ENCODE results near the gene ESCO1. TPM values are rescaled to one million over a fixed set of nuclear protein-coding genes. Genes with fewer than 3 reads are reported as not detected.
A peak's percentile ranks its signal among the peaks of the same experiment; 100 is the strongest.

The ESCO1 gene
- total RNA-seq, 1 donor from 2014 or later = 3.8 TPM

DNA sequence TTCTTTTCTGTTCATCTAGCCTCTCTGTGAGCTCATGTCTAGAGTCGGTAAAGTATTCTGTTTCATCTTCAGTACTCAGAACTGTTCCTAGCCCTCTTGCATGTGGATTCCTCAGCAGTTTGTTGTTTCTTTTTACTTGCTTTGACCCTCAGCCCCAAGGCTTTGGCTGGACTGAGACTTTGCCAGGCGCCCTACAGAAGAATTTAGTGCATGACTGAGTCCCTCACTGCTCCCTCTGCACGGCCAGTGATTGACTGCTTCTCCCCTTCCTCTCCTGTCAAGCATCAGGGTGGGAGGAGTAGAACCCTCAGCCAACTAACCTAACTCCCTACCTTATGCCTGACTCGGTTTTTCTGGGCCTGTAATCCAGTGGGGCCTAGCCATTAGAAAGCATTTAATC, 109.8 kb downstream of the ESCO1 start:
- intact Hi-C loops (cut with DNase I) = no loop called here
- DNase-seq (ENCODE audit: low spot score in 2 of 2) = no peak
- Histone ChIP-seq H3K4me1 (no peaks in the 10 kb centered on the region), H3K9me3 (no peaks in the 10 kb centered on the region), H3K4me3 (no peak overlapping the region), H3K27me3 (no peaks in the 10 kb centered on the region), H3K27ac (no peak overlapping the region), H3K36me3 (no peaks in the 10 kb centered on the region)
- TF ChIP-seq, protein P1, sequence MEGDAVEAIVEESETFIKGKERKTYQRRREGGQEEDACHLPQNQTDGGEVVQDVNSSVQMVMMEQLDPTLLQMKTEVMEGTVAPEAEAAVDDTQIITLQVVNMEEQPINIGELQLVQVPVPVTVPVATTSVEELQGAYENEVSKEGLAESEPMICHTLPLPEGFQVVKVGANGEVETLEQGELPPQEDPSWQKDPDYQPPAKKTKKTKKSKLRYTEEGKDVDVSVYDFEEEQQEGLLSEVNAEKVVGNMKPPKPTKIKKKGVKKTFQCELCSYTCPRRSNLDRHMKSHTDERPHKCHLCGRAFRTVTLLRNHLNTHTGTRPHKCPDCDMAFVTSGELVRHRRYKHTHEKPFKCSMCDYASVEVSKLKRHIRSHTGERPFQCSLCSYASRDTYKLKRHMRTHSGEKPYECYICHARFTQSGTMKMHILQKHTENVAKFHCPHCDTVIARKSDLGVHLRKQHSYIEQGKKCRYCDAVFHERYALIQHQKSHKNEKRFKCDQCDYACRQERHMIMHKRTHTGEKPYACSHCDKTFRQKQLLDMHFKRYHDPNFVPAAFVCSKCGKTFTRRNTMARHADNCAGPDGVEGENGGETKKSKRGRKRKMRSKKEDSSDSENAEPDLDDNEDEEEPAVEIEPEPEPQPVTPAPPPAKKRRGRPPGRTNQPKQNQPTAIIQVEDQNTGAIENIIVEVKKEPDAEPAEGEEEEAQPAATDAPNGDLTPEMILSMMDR (IDR thresholded peaks at IDR 0.05) = no peak

DNA sequence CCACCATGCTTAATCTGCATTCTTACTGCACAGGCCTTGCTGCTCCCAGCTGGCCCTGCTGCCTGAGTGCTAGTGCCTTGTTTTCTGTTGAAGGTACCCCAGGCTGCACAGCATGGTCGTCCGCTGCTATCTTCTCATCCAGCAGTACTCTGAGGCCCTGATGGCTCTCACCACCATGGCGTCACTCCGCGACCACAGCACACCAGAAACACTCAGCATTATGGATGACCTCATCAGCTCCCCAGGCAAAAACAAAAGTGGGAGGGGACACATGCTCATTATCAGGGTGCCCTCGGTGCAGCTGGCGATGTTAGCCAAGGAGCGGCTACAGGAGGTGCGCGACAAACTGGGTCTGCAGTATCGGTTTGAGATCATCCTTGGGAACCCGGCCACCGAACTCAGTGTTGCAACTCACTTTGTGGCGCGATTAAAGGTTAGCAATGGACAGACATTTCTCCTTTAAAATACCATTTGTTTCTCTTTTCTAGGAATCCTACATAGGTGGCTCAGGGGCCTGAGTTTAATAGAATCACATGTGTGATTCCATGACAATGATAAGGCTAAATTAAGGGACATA, 110.5 kb downstream of the ESCO1 start:
- Histone ChIP-seq H3K36me3 (no peaks in the 10 kb centered on the region), H3K4me1 (no peaks in the 10 kb centered on the region), H3K9me3 (no peaks in the 10 kb centered on the region), H3K27me3 (no peaks in the 10 kb centered on the region), H3K4me3 (no peak overlapping the region), H3K27ac (no peak overlapping the region)
- TF ChIP-seq, protein P1 (IDR thresholded peaks at IDR 0.05) = no peak
- intact Hi-C loops (cut with DNase I) = loop anchor here (5.0 kb wide), 2 partner anchors 112 to 362 kb away; partner anchors contain the start of gene ESCO1
- no peak for DNase-seq (ENCODE audit: low spot score in 2 of 2)

DNA sequence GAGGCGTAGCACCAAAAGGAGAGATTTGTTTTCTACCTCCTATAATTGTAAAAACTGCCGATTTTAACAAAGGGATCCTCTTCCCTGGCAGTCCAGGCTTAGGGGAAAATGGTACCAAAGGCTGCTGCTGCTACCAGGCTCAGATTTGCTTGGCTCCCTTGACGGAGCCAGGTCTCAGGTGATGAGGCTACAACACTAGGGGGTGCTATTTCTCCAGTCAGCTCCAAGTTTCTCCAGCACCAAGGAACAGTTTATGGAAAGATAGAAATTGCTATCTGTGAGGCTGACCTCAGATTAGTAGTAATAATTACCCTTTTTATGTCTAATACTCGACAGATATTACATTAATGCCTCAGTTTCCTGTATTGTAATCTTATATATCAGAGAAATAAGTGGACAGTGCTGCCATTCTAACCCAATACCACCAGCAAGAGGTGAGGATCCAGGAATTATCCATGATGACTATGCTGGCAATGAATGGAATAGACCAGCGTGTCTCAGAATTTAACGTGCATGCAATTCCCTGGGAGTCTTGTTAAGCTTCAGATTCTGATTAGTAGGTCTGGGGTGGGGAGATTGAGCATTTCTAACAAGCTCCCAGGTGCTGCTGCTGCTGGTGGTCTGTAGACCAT, 111.3 kb downstream of the ESCO1 start:
- H3K36me3 ChIP-seq = no peaks in the 10 kb centered on the region
- no peaks in the 10 kb centered on the region for H3K4me1 ChIP-seq
- no peak overlapping the region for H3K27ac ChIP-seq
- no peaks in the 10 kb centered on the region for H3K9me3 ChIP-seq
- no peak overlapping the region for H3K4me3 ChIP-seq
- no peak for DNase-seq (ENCODE audit: low spot score in 2 of 2)
- no peaks in the 10 kb centered on the region for H3K27me3 ChIP-seq
- intact Hi-C loops (cut with DNase I) = loop anchor here (5.0 kb wide), 2 partner anchors 113 to 363 kb away; partner anchors contain the start of gene ESCO1
- TF ChIP-seq, protein P1 (IDR thresholded peaks at IDR 0.05) = peak; percentile 40 to 71 (median 66)

DNA sequence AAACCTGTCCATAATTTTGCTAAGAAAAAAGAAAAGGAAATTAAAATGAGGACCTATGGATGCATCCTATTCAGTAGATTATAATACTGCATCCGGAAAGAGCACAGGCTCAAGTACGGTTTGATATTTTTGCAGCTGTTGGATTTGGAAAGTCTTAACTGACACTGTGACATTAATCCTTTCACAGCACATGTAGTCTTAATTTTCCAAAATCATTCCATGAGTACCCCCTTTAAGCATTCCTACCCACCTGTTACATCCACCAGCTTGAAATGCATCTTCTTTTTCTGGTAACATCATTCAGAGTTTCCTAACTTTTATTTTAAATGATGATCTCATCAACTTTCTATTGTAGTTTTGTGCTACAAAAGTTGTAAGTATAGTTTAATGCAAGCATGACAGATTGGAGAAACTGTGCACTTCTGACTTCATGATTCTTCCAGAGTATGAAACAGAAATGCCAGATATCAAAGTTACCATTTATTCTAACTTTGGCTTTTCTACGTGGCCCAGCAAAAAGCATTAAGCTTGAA, 113.5 kb downstream of the ESCO1 start:
- Histone ChIP-seq H3K27ac (no peak overlapping the region), H3K36me3 (no peaks in the 10 kb centered on the region), H3K27me3 (no peaks in the 10 kb centered on the region), H3K4me1 (no peaks in the 10 kb centered on the region), H3K4me3 (no peak overlapping the region), H3K9me3 (no peaks in the 10 kb centered on the region)
- TF ChIP-seq, protein P1 (IDR thresholded peaks at IDR 0.05) = no peak
- no peak for DNase-seq (ENCODE audit: low spot score in 2 of 2)
- intact Hi-C loops (cut with DNase I) = loop anchor here (5.0 kb wide), 2 partner anchors 115 to 365 kb away; partner anchors contain the start of gene ESCO1

DNA sequence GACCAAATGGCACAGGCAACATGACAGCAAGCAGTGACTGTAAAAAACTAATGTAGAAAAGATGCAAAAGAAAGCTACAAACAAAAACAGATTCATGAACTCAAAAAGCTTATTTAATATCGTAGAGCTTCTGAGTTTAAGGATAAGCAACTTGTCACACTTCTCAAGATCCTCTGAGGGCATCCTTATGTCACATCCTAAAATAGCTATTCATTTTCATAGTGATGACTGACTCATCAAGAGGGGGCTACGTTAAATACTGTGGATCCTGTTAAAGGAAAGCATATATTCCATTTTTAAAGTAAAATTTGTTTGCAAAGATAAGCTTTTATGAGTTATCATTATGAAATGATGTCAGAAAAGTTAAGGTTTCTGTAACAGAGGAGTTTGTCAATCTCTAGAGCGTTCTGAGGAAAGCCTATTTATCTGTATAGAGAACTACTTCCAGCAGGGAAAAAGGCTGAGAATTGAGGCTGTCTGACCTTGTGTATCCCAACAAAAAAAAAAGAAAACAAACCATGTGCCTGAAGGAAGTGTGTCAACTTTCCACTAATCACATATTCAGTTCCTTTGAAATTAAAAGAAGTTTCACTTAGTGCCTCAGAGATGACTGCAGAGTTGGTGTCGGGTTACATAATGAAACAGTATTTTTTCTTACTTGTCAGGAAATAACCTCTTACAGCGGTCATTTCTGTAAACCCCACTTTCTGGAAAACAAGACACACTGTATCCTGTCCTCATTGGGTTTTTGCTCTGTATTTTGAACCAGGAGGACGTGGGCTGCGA, 115.5 kb downstream of the ESCO1 start:
- TF ChIP-seq, protein P1 (IDR thresholded peaks at IDR 0.05) = no peak
- Histone ChIP-seq H3K4me1 (no peaks in the 10 kb centered on the region), H3K36me3 (no peaks in the 10 kb centered on the region), H3K27me3 (no peaks in the 10 kb centered on the region), H3K27ac (no peak overlapping the region), H3K4me3 (no peak overlapping the region), H3K9me3 (no peaks in the 10 kb centered on the region)
- intact Hi-C loops (cut with DNase I) = loop anchor here (5.0 kb wide), 2 partner anchors 117 to 367 kb away; partner anchors contain the start of gene ESCO1
- DNase-seq (ENCODE audit: low spot score in 2 of 2) = no peak

Data from ascending aorta (tissue), 2 donors.